OCI-LY7 (cell line): ENCODE results near the gene TMEM43. TPM values are rescaled to one million over a fixed set of nuclear protein-coding genes. Genes with fewer than 3 reads are reported as not detected.

Source experiments
- BruUV-seq: library from RNA; stranded (reverse); fragments of 400-500 nt; replicated peaks from 2 replicates; lab custom pipeline; 2021; lab: Mats Ljungman, UMichigan
- CTCF ChIA-PET: fragments of 300-600 bp; sonication (Branson Sonifier 250); formaldehyde crosslinking; loops from one replicate; lab custom pipeline; 2022; ENCODE audit warnings: antibody characterized with exemption; ENCODE audit not compliant: unreplicated experiment; lab: Charles Lee
- POLR2A ChIA-PET: fragments of 300-600 bp; sonication (Branson Sonifier 250); formaldehyde crosslinking; loops from one replicate; lab custom pipeline; 2022; ENCODE audit warnings: antibody characterized with exemption; lab: Charles Lee
- DNase-seq: peaks from one replicate; pipeline ENCODE4 v3.0.0-alpha.2; 2015; ENCODE audit warnings: low spot score
- H2AFZ ChIP-seq: fragments of 200-600 bp; sonication (generic), shearing (Covaris generic); 2 replicates; pipeline ENCODE4 v1.6.1; 2014; ENCODE audit warnings: mild to moderate bottlenecking, antibody characterized with exemption, low read length, moderate library complexity
- H3K27ac ChIP-seq: fragments of 200-600 bp; sonication (generic); 2 replicates; pipeline ENCODE4 v1.5.1; 2014; ENCODE audit warnings: mixed run types, low read depth, mild to moderate bottlenecking, moderate library complexity, low read length, inconsistent platforms; ENCODE audit not compliant: poor library complexity, severe bottlenecking
- H3K36me3 ChIP-seq: fragments of 200-600 bp; sonication (generic); 2 replicates; pipeline ENCODE4 v1.6.1; 2014; ENCODE audit warnings: mild to moderate bottlenecking, antibody characterized with exemption, low read length, moderate library complexity, mixed read lengths; ENCODE audit not compliant: insufficient read depth
- H3K4me1 ChIP-seq: fragments of 200-600 bp; sonication (generic); 2 replicates; pipeline ENCODE4 v1.5.1; 2014; ENCODE audit warnings: mild to moderate bottlenecking, low read length; ENCODE audit not compliant: insufficient read depth, poor library complexity, severe bottlenecking
- H3K4me2 ChIP-seq: fragments of 200-600 bp; sonication (generic); 2 replicates; pipeline ENCODE4 v1.6.1; 2014; ENCODE audit warnings: mild to moderate bottlenecking, low read length
- H3K4me3 ChIP-seq: fragments of 200-600 bp; sonication (generic); 2 replicates; pipeline ENCODE4 v1.5.1; 2014; ENCODE audit warnings: mild to moderate bottlenecking, low read depth, low read length; ENCODE audit not compliant: poor library complexity, severe bottlenecking
- H3K79me2 ChIP-seq: fragments of 200-600 bp; sonication (generic); 2 replicates; pipeline ENCODE4 v1.6.1; 2016; ENCODE audit warnings: low read depth, mild to moderate bottlenecking, low read length, moderate library complexity, mixed read lengths; ENCODE audit not compliant: insufficient read depth
- H3K9me2 ChIP-seq: fragments of 200-600 bp; sonication (generic); 2 replicates; pipeline ENCODE4 v1.6.1; 2016; ENCODE audit warnings: mild to moderate bottlenecking, low read length, mixed read lengths; ENCODE audit not compliant: insufficient read depth
- H3K9me3 ChIP-seq: fragments of 200-600 bp; sonication (generic); 2 replicates; pipeline ENCODE4 v1.6.1; 2014; ENCODE audit warnings: mild to moderate bottlenecking, mixed run types, low read length, mixed read lengths
- H4K20me1 ChIP-seq: fragments of 200-600 bp; sonication (generic); 2 replicates; pipeline ENCODE4 v1.6.1; 2014; ENCODE audit warnings: mild to moderate bottlenecking, antibody characterized with exemption, low read length, moderate library complexity, mixed read lengths; ENCODE audit not compliant: insufficient read depth
- EZH2phosphoT487 ChIP-seq: fragments of 200-600 bp; sonication (generic); IDR thresholded peaks from 2 replicates; pipeline ENCODE4 v1.6.1; 2018; ENCODE audit warnings: low read depth, borderline replicate concordance, mild to moderate bottlenecking, mixed run types, antibody characterized with exemption, low read length, moderate library complexity, mixed read lengths
- intact Hi-C: fragments of 100-400 bp; cut with micrococcal nuclease; formaldehyde crosslinking; loops from one replicate; pipeline ENCODE4 v1.10.0; 2022; ENCODE audit not compliant: unreplicated experiment
- total RNA-seq, 2 experiments: library from RNA; depleted of rRNA in 1 of 2; stranded (reverse); fragments of >200 nt in 1 of 2; shearing (Covaris generic) in 1 of 2; gene quantifications; 2 replicates each; pipeline ENCODE4 v1.2.3, GENCODE V29; 2014 to 2022
- TF ChIP-seq, protein P1 (sequence below): fragments of 200-600 bp; sonication (generic); conservative IDR thresholded peaks from 2 replicates; pipeline ENCODE4 v1.5.1; 2014; ENCODE audit warnings: mild to moderate bottlenecking, antibody characterized with exemption, low read length, moderate library complexity, mixed read lengths

The TMEM43 gene
- total RNA-seq, 2 experiments from 2014 or later = 19.7 to 22.2 TPM

DNA sequence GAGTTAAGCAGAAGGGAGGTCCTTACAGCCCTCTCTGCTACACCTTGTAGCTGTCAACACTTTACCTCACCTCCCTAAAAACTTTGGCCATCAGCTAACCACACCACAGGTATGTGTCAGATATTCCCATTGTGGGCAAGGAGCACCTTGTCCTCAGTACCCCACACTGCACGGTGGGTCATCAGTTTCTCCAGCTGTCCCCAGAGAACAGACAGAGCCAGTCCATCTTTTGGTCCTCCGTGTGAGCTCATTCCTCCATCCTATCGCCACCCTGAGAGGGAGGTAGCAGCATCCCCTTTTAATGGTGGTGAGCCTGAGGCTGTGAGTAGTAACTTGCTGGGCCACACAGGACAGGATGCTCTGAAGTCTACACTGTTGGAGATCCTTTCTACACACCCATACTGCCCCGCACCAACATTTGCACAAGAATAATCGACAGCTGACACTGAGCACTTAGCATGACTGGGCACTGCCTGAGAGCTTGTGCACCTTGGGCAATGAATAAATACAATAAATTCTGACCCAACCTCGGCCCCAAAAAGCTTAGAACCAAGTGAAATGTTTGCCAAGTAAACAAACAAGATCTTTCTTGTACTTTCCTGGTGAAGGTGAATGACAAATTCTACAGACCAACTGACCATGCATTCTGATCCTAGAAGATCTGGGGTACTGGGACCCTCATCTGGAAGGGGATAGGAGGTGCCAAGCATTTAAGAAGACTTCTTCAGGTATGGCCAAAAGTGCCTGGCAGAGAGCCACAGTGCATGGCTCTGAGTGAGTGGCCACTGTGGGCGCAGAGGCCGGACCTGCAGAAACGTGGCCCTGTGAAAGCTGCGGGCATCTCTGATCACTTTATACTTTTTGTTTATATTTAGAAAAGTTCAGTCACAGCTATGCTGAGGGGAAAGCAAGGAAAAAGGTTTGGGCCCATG lies 7.1 kb upstream of the TMEM43 start:
- Histone ChIP-seq H3K9me2 (no peaks in the 10 kb centered on the region), H3K79me2 (peaks cover 17% of the 10 kb centered on the region), H3K4me3 (no peak overlapping the region), H2AFZ (no peak overlapping the region), H3K4me1 (peaks cover 10% of the 10 kb centered on the region), H3K36me3 (peaks cover 96% of the 10 kb centered on the region), H3K9me3 (no peaks in the 10 kb centered on the region), H4K20me1 (no peaks in the 10 kb centered on the region), H3K27ac (no peak overlapping the region), H3K4me2 (no peak overlapping the region)
- POLR2A ChIA-PET = interaction anchor here (1.2 kb wide), 1 partner anchor 8 kb away, joined by 4 read pairs; no protein-coding TSS in a partner anchor
- no TSS peak for BruUV-seq
- TF ChIP-seq EZH2phosphoT487 = no peak
- TF ChIP-seq, protein P1, sequence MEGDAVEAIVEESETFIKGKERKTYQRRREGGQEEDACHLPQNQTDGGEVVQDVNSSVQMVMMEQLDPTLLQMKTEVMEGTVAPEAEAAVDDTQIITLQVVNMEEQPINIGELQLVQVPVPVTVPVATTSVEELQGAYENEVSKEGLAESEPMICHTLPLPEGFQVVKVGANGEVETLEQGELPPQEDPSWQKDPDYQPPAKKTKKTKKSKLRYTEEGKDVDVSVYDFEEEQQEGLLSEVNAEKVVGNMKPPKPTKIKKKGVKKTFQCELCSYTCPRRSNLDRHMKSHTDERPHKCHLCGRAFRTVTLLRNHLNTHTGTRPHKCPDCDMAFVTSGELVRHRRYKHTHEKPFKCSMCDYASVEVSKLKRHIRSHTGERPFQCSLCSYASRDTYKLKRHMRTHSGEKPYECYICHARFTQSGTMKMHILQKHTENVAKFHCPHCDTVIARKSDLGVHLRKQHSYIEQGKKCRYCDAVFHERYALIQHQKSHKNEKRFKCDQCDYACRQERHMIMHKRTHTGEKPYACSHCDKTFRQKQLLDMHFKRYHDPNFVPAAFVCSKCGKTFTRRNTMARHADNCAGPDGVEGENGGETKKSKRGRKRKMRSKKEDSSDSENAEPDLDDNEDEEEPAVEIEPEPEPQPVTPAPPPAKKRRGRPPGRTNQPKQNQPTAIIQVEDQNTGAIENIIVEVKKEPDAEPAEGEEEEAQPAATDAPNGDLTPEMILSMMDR = no peak
- intact Hi-C loops = no loop called here
- CTCF ChIA-PET = no interaction called here
- DNase-seq = no peak

DNA sequence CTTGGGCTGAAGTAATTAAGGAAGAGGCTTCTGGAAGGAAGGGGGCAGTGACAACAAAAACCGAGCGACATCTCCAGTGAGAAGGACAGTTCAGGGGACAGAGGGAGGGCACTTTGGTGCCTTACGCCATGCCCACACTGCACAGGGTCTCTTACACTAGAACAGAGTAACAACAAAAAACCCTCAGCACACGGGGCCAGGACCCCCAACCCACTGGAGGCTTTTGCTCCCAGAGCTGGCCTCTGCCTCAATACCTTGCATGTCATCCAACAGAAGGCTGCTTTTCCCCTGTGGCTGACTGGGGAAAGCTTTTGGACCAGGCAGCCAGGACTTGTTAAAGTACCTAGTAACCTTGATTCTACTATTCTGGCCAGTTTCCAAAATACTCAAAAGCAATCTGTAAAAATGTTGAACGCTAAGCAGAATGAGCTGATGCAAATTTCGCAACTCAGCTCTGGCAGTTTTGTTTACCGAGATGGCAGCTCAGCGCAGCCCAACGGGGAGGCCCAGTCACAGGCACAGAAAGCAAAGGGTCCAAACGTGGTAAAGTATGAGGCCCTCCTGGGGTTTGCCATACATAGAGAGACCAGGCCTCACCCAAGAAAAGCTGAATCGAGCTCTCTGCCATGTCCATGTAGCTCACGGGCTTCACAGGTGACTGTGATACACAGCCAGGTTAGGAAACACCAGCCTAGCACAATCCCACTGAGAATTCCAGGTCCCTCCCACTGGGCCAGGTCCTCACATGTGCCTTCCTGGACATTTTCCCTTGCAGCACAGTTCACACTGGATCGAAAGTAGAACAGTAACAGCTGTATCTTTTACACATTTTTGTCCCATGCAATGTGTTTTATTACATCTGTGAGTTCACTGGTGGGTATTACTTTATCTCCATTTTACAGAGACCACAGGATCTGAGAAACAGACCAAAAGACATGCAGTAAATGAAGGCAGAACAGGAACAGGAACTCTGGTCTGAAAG lies 6.2 kb upstream of the TMEM43 start:
- no peak overlapping the region for H3K27ac ChIP-seq
- DNase-seq = no peak
- no peaks in the 10 kb centered on the region for H3K9me2 ChIP-seq
- ChIA-PET CTCF (no interaction called here), POLR2A (interaction anchor here (1.2 kb wide), 1 partner anchor 9 kb away, joined by 4 read pairs; no protein-coding TSS in a partner anchor)
- no peak overlapping the region for H3K4me2 ChIP-seq
- H3K79me2 ChIP-seq = peaks cover 27% of the 10 kb centered on the region
- TF ChIP-seq, protein P1 = no peak
- TF ChIP-seq EZH2phosphoT487 = no peak
- BruUV-seq = no TSS peak
- intact Hi-C loops = no loop called here
- peaks cover 86% of the 10 kb centered on the region for H3K36me3 ChIP-seq
- no peak overlapping the region for H3K4me3 ChIP-seq
- peaks cover 18% of the 10 kb centered on the region for H3K4me1 ChIP-seq
- no peaks in the 10 kb centered on the region for H4K20me1 ChIP-seq
- H2AFZ ChIP-seq = no peak overlapping the region
- H3K9me3 ChIP-seq = no peaks in the 10 kb centered on the region
